ENCODE results near the gene TPK1. TPM values are rescaled to one million over a fixed set of nuclear protein-coding genes. Genes with fewer than 3 reads are reported as not detected.

Gene TPK1
- total and polyA plus RNA-seq, 2 donors (not counting 1 experiment from before 2014, with no cell fraction given): 2.4 to 4.1 TPM

- no peaks in the 10 kb centered on the region for H3K79me2 ChIP-seq (ENCODE audit: control insufficient read depth, insufficient read depth, low read length)
- H2AFZ ChIP-seq (ENCODE audit: low read length): no peak overlapping the region
- H4K20me1 ChIP-seq (ENCODE audit: control insufficient read depth, extremely low read depth, insufficient read depth, low read length): no peaks in the 10 kb centered on the region
- no peaks in the 10 kb centered on the region for H3K27me3 ChIP-seq (ENCODE audit: control insufficient read depth, insufficient read depth, low read length)
- no peak overlapping the region for H3K4me3 ChIP-seq (replicated peaks in 1 of 4; ENCODE audit: control extremely low read depth in 1 of 4, insufficient read depth in 1 of 4, low read depth in 3 of 4, low read length in 4 of 4)
- DNase-seq (ENCODE audit: low read depth in 2 of 2): no peak
- TF ChIP-seq CTCF (conservative IDR thresholded peaks at IDR 0.05 in 1 of 2, IDR thresholded peaks at IDR 0.05 in 1 of 2; ENCODE audit: low read depth in 1 of 2, low read length in 2 of 2) (no peak), EZH2 (IDR thresholded peaks at IDR 0.05; ENCODE audit: low read length, missing control alignments) (no peak)
- H3K36me3 ChIP-seq (ENCODE audit: control insufficient read depth, insufficient read depth, low read length): no peaks in the 10 kb centered on the region
- no peak overlapping the region for H3K27ac ChIP-seq (ENCODE audit: insufficient read depth, low read length)
- H3K9me3 ChIP-seq (ENCODE audit: control insufficient read depth, insufficient read depth, low read depth, low read length): no peaks in the 10 kb centered on the region
- H3K9ac ChIP-seq (ENCODE audit: insufficient read depth, low read length): no peak overlapping the region
- H3K4me2 ChIP-seq (ENCODE audit: extremely low read depth, insufficient read depth, low read length): no peak overlapping the region
- H3K4me1 ChIP-seq (ENCODE audit: control insufficient read depth, extremely low read depth, insufficient read depth, low read length): no peaks in the 10 kb centered on the region
These were observed 335.6 kb downstream of the TPK1 start for GRCh38 chr7:144500225-144500624.

- no peak for TF ChIP-seq EZH2 (IDR thresholded peaks at IDR 0.05; ENCODE audit: low read length, missing control alignments)
- no peak for TF ChIP-seq CTCF (conservative IDR thresholded peaks at IDR 0.05 in 1 of 2, IDR thresholded peaks at IDR 0.05 in 1 of 2; ENCODE audit: low read depth in 1 of 2, low read length in 2 of 2)
- Histone ChIP-seq H3K36me3 (ENCODE audit: control insufficient read depth, insufficient read depth, low read length) (no peaks in the 10 kb centered on the region), H3K4me1 (ENCODE audit: control insufficient read depth, extremely low read depth, insufficient read depth, low read length) (no peaks in the 10 kb centered on the region), H3K9ac (ENCODE audit: insufficient read depth, low read length) (no peak overlapping the region), H3K79me2 (ENCODE audit: control insufficient read depth, insufficient read depth, low read length) (no peaks in the 10 kb centered on the region), H3K27me3 (ENCODE audit: control insufficient read depth, insufficient read depth, low read length) (no peaks in the 10 kb centered on the region), H3K4me3 (replicated peaks in 1 of 4; ENCODE audit: control extremely low read depth in 1 of 4, insufficient read depth in 1 of 4, low read depth in 3 of 4, low read length in 4 of 4) (no peak overlapping the region), H2AFZ (ENCODE audit: low read length) (no peak overlapping the region), H3K4me2 (ENCODE audit: extremely low read depth, insufficient read depth, low read length) (no peak overlapping the region), H4K20me1 (ENCODE audit: control insufficient read depth, extremely low read depth, insufficient read depth, low read length) (no peaks in the 10 kb centered on the region), H3K9me3 (ENCODE audit: control insufficient read depth, insufficient read depth, low read depth, low read length) (no peaks in the 10 kb centered on the region), H3K27ac (ENCODE audit: insufficient read depth, low read length) (no peak overlapping the region)
- no peak for DNase-seq (ENCODE audit: low read depth in 2 of 2)
These were observed 338.6 kb downstream of the TPK1 start for GRCh38 chr7:144497282-144497681.

- H3K9ac ChIP-seq (ENCODE audit: insufficient read depth, low read length): no peak overlapping the region
- no peak overlapping the region for H3K4me2 ChIP-seq (ENCODE audit: extremely low read depth, insufficient read depth, low read length)
- H3K36me3 ChIP-seq (ENCODE audit: control insufficient read depth, insufficient read depth, low read length): no peaks in the 10 kb centered on the region
- TF ChIP-seq CTCF (conservative IDR thresholded peaks at IDR 0.05 in 1 of 2, IDR thresholded peaks at IDR 0.05 in 1 of 2; ENCODE audit: low read depth in 1 of 2, low read length in 2 of 2): no peak
- no peak for TF ChIP-seq EZH2 (IDR thresholded peaks at IDR 0.05; ENCODE audit: low read length, missing control alignments)
- DNase-seq (ENCODE audit: low read depth in 2 of 2): no peak
- H4K20me1 ChIP-seq (ENCODE audit: control insufficient read depth, extremely low read depth, insufficient read depth, low read length): no peaks in the 10 kb centered on the region
- no peak overlapping the region for H3K27ac ChIP-seq (ENCODE audit: insufficient read depth, low read length)
- no peaks in the 10 kb centered on the region for H3K27me3 ChIP-seq (ENCODE audit: control insufficient read depth, insufficient read depth, low read length)
- no peaks in the 10 kb centered on the region for H3K9me3 ChIP-seq (ENCODE audit: control insufficient read depth, insufficient read depth, low read depth, low read length)
- no peak overlapping the region for H3K4me3 ChIP-seq (replicated peaks in 1 of 4; ENCODE audit: control extremely low read depth in 1 of 4, insufficient read depth in 1 of 4, low read depth in 3 of 4, low read length in 4 of 4)
- no peak overlapping the region for H2AFZ ChIP-seq (ENCODE audit: low read length)
- no peaks in the 10 kb centered on the region for H3K4me1 ChIP-seq (ENCODE audit: control insufficient read depth, extremely low read depth, insufficient read depth, low read length)
- H3K79me2 ChIP-seq (ENCODE audit: control insufficient read depth, insufficient read depth, low read length): no peaks in the 10 kb centered on the region
These were observed 341.5 kb downstream of the TPK1 start for GRCh38 chr7:144494355-144494754.
